HG02852 (cell line): ENCODE measurements around the gene GRIN1.

Source experiments
- ATAC-seq: cut with Tn5 transposase; IDR thresholded peaks from one replicate; pipeline ENCODE4 v1.9.1; 2021; ENCODE audit warnings: mild to moderate bottlenecking, moderate library complexity; ENCODE audit not compliant: unreplicated experiment

GRIN1 gene

DNA sequence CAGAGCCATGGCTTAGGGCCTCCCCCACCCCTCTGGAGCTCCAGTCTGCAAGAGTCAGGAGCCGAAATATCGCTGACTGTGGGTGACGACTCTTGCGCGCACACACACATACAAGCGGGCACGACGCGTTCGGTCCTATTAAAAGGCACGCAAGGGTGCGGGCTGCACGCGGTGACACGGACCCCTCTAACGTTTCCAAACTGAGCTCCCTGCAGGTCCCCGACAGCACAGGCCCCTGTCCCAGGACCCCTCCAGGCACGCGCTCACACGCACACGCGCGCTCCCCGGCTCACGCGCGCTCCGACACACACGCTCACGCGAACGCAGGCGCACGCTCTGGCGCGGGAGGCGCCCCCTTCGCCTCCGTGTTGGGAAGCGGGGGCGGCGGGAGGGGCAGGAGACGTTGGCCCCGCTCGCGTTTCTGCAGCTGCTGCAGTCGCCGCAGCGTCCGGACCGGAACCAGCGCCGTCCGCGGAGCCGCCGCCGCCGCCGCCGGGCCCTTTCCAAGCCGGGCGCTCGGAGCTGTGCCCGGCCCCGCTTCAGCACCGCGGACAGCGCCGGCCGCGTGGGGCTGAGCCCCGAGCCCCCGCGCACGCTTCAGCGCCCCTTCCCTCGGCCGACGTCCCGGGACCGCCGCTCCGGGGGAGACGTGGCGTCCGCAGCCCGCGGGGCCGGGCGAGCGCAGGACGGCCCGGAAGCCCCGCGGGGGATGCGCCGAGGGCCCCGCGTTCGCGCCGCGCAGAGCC is at the start of gene GRIN1:
Gene GRIN1 (plus strand): TSS at position 433 of the 746 bp plus-strand sequence. CDS start 333 bp downstream, outside the sequence.
- no peak for ATAC-seq

DNA sequence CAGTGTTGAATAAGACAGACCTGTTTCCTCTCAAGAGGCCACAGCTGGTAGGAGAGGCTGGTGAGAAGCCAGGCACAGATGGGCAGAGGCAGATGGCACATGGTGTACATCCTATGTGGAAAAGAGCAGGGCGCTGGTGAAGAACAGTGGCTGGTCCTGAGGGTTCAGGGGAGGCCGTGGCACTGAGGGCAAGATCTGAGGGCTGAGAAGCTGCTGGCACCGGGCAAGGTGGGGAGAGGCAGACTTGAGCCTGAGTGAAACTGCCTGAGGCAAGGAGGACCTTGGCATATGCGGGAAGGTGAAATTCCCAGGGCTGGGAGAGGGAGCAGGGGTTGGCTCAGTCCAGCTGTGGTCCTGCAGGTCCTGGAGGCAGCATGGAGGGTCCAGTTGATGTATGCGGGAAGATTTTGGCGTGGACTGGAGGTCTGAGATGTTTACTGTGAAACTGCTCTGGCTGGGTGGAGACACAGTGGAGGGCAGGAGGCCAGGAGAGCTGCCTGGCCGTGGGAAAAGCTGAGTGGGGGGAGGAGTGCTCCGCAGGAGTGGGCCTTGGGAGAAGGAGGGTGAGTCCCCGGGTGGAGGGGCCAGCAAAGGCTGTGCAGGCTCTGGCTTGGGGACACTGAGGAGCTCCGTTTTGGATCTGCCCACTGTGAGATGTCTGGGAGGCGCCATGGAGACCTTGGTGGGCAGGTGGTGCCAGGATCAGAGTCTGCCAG is 49.6 kb upstream of the GRIN1 start:
- no peak for ATAC-seq

DNA sequence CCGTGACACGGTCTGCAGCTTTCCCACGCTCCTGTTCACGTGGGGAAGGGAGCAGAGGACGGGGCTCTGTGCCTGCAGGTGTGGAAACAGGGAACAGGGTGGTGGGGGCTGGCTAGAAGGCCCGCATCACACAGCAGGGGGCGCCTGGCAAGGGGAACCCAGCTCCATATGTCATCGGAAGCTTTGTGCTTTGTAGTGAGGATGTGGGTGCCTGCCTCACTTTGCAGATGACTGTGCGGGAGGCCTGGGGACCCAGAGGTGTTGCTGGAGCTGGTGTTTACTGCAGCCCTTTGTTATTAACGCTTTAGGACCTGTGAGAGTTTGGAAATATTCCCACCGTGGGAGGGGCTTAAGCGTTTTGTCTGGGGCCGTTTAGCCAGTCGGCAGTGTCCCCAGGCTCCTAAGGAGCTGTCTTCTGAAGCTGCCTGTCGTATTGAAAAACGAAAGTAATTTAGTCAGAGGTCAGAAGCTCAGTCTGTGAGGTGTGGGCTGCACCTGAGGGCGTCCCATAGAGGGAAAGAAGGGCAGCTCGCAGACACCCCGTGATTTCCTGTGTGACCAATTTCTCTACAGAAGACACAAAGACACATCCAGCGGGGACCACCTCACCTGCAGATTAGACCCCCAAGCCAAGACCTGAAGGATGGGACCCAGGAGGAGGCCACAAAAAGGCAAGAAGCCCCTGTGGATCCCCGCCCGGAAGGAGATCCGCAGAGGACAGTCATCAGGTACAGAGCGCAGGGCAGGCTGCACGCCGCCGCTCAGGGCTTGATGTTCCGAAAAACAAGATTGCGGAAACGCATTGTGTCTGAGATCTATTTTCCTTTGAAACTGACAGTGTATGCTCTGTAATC is 43.1 kb upstream of the GRIN1 start:
- peak; percentile 93 for ATAC-seq

DNA sequence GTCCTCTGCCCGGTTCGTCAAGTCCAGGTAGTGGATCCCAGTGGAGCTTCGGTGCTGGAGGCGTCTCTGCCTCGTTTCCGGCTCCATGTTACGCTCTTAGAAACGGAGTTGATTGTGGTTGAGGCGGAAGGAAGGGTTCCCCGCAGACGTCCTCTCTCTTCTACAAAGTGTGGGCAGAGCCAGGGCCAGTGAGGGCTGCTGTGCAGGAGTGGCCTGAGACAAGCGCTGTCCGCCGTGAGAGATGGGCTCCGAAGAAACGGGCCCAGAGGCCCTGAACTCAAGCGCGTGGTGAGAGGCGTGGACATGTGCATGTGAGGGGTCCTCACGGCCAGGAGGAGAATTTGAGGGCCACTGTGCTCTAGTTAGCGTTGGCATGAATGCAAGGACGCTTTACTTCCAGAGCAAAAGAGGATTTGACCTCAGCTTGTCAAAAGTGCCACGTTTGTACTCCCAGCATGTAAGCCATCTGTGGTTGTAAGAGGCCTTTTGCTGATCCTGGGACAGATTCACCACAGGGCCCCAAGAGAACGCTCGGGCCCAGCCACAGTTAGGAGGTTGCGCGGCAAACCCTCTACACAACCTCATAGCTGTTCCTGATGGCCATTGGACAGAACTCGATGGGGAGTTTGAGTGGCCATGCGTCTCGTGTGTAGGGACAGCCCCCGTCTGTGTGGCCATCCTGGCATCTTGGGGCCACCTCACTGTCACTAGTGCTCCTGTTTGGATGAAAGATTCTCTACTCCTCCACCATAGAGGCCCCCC is 42.0 kb upstream of the GRIN1 start:
- no peak for ATAC-seq

DNA sequence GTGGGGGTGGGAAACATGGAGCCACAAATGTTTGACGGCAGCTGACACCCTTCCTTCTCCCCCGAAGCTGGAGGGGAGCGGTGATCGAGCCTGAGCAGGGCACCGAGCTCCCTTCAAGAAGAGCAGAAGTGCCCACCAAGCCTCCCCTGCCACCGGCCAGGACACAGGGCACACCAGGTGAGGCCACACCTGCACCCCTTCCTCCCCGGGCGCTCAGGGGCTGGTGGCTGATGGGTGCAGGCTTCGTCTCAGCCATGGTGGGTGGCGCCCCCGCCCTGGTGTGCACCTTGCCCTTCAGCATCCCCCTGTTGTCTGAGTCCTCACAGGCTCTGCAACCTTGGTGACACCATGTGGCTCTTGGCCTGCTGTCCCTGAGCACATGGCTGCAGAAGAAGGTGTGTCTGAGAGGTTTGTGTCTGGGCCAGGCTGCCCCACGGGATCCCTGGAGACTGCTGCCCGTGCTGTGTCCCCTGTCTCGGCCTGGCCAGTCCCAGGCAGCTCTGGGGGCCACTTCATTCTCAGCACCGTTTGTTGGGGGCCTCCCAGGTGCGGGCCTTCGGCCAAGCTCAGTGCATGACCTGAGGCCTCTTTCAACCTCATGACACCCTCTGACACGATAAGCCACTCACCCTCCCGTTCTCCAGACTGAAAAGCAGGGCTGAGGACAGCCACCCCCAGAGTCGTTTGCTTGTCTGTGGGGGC is 41.0 kb upstream of the GRIN1 start:
- no peak for ATAC-seq

DNA sequence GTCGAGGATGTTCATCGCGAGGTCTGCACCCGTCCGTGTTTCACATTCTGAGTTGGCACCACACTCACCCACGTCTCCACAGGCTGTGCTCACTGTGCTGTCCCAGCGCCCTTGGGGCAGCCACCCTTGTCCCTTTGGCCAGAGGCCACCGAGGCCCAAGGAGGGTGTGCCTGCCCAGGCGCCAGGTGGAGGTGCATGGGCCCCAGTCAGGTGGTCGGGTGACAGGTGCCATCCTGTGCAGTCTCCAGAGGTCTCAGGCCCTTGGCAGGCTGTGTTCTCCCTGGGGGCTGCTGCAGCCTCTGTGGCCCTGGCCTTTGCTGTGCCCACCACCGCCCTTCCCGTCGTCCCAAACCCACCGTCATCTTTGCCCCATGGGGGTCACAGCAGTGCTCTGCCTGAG is 39.7 kb upstream of the GRIN1 start:
- ATAC-seq, result no peak

DNA sequence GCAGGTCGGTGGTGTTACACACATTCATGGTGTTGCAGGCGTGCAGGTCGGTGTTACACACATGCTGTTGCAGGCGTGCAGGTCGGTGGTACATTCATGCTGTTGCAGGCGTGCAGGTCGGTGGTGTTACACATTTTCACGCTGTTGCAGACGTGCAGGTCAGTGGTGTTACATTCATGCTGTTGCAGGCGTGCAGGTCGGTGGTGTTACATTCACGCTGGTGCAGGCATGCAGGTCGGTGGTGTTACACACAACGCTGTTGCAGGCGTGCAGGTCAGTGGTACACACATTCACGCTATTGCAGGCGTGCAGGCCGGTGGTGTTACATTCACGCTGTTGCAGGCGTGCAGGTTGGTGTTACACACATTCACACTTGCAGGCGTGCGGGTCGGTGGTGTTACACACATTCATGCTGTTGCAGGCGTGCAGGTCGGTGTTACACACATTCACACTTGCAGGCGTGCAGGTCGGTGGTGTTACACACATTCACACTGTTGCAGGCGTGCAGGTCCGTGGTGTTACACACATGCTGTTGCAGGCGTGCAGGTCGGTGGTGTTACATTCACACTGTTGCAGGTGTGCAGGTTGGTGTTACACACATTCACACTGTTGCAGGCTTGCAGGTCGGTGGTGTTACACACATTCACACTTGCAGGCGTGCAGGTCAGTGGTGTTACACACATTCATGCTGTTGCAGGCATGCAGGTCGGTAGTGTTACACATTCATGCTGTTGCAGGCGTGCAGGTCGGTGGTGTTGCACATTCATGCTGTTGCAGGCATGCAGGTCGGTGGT is 35.6 kb upstream of the GRIN1 start:
- ATAC-seq, result no peak

DNA sequence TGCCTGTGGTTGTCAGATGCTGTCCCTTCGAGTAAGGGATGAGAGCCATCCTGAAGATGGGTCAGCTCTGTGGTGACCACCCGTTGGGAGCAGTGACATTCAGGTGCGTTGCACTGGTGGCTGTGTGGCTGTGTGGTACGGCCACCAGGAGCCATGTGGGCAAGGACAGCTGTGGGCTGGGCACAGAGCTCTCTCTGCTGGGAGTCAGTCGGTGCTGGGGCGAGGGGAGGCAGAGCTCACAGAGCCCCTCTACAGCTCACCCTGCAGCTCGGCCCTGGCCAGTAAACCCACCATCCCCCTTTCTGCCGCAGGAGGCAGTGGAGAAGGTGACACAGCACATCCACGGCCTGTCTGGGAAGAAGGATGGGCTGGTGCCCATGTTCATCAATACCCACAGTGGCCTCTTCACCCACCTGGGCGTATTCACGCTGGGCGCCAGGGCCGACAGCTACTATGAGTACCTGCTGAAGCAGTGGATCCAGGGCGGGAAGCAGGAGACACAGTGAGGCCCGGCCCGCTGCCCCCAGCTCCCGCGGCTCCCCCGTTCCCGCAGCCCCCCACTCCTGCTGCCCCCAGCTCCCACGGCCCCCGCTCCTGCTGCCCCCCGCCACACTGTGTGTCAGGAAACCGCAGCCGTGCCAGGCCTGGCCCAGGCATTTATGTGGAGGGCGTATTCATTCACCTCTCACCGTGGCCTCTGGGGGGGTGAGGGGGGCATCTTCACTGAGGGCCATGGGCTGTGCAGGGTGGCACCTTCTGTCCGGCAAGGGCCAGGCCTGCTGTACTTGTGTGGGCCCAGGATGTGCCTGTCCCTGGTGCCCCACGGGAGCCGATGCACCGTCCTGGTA is 32.9 kb upstream of the GRIN1 start:
- ATAC-seq, result no peak

DNA sequence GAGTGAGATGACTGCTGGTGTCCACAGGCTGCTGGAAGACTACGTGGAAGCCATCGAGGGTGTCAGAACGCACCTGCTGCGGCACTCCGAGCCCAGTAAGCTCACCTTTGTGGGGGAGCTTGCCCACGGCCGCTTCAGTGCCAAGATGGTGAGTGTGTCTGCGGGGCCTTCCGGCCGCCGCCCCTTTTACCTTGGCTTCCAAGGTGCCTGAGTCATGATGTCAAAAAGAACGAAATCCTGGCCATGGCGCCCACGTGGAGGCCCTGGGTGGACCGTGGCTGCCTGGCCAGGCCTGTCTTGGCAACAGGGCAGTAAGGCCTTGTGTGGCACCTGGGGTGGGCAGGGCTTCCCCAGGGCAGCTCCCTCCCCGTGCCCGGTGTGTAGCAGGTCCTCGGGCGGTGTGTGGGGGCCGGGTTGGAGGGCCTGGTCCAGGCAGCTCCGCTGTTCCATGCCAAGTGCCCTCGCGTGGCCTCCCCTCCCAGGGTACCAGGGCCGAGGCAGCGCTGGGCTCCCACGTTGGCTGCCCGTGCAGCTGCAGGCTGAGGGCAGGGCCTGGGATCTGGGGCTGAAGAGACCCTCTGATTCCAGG is 32.2 kb upstream of the GRIN1 start:
- no peak for ATAC-seq

DNA sequence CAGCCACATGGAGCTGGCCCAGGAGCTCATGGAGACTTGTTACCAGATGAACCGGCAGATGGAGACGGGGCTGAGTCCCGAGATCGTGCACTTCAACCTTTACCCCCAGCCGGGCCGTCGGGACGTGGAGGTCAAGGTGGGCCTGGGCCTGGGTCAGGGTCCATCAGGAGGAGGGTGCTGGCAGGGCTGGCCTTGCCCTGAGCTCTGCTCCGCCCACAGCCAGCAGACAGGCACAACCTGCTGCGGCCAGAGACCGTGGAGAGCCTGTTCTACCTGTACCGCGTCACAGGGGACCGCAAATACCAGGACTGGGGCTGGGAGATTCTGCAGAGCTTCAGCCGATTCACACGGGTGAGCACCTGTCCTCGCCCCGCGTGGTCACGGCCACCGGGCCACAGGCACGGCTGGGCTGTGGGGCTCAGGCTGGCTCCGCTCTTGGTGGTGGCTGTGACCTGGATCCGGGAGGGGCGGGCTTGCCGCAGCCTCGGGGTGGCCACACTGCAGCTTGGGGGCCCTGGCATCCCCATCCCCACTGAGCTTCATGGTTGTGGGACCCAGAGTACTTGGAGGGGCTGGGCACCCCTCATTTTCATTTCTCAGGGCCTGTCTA is 31.5 kb upstream of the GRIN1 start:
- ATAC-seq, result no peak

DNA sequence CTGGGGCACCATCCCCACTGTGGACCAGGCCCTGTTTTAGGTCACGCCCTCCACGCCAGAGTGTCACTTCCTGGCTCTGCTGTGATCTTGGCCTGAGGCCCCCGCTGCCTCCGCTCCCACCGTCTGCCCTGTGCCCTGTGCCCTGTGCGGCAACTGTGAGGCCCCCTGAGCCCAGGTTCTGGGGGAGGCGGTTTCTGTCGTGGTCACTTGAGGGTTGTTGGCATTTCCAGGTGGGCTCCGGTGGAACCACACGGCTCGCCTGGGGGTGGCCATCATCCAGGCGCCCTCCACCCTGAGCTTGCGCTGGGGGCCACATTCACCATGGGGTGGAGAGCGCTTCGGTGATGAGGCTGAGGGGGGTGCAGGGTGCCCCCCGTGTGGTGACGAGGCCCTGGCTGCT is 31.0 kb upstream of the GRIN1 start:
- ATAC-seq, result no peak

DNA sequence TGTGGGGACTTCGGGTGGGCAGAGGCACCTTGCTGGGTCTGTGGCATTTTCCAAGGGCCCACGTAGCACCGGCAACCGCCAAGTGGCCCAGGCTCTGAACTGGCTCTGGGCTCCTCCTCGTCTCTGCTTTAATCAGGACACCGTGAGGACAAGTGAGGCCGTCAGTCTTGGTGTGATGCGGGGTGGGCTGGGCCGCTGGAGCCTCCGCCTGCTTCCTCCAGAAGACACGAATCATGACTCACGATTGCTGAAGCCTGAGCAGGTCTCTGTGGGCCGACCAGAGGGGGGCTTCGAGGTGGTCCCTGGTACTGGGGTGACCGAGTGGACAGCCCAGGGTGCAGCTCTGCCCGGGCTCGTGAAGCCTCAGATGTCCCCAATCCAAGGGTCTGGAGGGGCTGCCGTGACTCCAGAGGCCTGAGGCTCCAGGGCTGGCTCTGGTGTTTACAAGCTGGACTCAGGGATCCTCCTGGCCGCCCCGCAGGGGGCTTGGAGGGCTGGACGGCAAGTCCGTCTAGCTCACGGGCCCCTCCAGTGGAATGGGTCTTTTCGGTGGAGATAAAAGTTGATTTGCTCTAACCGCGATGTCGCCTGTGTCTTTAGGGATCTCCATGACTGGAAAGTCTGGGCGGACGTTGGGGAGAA is 30.2 kb upstream of the GRIN1 start:
- ATAC-seq, result no peak

DNA sequence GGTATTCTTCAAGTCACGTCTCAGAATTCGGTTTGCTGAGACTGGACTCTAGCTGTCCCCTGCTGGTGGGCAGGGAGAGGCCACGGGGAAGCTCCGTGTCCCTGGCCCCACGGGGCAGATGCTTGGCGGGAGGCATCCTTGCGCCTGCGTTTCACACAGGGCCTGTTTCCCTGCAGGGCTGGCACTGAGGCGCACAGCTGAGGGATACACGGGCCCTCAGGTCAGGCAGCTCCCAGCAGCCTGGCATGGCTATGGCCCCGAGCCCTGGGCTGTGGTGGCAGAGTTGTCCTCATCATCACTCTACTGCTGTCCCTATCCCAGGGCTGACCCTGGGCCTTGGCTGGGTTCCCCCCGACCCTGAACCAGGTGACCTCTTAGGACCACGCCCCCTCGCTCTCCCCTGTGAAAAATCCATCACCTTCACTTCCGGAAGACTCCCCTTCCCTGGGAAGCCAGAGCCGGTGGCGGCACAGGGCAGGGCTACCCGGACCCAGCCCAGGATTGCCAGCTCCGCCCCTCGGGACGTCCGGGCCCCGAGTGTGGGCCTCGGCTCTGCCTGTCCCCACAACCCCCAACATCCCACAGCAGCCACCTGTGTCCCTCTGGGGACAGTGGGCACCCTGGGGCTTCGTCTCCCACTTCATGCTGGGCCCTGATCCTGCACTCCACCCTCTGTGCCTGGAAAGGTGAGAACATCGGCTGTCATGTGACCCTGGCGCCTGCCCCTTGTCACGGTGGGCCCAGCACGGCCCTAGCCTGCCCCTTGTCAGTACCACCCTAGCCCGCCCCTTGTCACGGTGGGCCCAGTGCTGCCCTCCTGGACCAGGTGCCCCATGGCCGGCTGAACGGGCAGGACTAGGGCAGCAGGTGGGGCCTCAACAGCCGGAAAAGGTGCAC is 29.5 kb upstream of the GRIN1 start:
- no peak for ATAC-seq

DNA sequence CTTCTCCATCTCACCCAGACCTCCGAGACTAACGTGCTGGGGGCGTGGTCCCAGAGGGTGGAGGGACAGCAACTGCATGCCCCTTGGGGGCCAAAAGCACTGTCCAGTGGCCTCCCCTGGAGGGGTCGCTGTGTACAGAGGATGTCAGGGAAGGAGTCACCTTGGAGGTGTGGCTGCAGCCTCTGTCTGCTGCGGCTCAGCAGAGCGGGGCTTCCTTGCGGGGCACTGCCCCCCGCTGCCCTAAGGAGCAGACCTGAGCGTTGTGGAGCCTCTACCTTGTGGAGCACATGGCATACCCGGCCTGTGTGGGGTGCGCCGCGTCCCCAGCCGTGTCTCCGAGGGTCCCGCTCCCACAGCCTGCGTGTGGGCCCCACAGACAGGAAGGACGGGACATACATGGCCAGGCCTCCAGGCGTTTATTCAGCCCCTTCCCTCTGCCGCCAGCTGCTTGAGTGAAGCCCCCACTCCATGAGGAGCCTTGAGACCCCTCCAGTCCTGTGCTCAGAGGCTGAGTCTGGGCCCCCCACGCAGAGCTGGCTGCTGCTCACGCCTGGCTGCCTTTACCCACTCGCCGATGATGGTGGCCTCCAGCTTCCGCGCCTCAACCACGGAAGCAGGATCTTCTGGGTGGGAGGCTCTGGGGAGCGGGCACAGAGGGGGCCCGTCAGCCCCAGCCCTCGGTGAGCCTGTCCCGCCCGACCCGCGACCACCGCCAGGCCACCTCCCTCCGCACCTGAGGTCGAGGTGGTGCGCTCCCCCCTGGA is 28.6 kb upstream of the GRIN1 start:
- ATAC-seq, result no peak
